HG03108 (cell line): ENCODE measurements around the gene ANKRD62.
A peak's percentile ranks its signal among the peaks of the same experiment; 100 is the strongest.

ENCODE experiments used
- ATAC-seq: cut with Tn5 transposase; IDR thresholded peaks from one replicate; pipeline ENCODE4 v1.9.1; 2021; ENCODE audit warnings: moderate library complexity; ENCODE audit not compliant: unreplicated experiment

The ANKRD62 gene

GRCh38 chr18:12093520-12094257 lies at the start of gene ANKRD62:
ANKRD62 (plus strand) TSS chr18:12093843; CDS start chr18:12094018, 175 bp downstream.
- no peak for ATAC-seq

DNA sequence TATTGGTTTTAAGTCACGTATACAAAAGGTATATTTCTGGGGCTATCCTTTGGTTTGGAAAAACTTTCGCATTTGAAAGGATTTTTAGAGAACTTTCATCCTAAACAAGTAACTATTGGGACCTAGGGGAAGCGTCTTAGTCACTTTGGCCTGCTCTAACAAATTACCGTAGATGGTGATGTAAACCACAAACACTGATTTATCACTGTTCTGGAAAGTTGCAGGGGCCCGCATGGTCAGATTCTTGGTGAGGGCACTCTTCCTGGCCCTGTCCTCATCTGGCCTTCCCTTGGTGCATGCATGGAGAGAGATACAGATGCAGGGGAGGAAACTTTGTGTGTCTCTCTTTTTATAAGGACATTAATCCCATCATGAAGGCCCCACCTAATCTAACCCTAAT lies 49.1 kb upstream of the ANKRD62 start:
- ATAC-seq, result no peak

DNA sequence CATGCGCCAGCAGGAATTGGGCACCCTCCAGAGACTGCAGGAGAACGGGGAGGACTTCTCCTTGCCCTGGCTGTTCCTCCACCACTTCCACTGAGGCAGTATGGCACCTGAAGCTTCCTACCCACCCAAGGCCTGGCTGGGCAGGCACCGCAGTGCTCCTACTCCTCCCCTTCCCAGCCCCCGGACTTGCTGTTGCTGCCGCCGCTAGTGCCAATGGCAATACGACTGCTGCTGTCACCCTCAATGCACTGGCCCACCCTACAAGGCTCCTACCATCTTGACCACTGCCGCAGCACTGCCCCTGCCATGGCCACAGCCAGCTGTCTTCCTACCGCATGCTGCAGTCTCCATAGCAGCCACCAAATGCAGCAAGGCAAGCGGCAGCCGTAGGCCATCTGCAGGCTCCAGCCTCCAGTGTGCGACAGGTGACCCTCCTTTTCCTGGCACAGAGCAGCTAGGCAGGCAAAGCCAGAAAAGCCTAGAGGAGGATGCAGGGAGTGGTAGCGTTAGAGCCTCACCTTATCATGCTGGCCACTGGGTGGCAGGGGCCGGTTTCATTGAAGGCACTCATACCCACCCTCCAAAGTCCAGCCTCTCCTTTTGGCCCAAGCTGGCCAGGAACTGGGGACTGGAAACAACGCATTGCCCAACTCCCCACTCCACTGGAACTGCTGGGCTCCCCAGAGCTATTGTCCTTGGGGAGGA lies 47.4 kb upstream of the ANKRD62 start:
- no peak for ATAC-seq

DNA sequence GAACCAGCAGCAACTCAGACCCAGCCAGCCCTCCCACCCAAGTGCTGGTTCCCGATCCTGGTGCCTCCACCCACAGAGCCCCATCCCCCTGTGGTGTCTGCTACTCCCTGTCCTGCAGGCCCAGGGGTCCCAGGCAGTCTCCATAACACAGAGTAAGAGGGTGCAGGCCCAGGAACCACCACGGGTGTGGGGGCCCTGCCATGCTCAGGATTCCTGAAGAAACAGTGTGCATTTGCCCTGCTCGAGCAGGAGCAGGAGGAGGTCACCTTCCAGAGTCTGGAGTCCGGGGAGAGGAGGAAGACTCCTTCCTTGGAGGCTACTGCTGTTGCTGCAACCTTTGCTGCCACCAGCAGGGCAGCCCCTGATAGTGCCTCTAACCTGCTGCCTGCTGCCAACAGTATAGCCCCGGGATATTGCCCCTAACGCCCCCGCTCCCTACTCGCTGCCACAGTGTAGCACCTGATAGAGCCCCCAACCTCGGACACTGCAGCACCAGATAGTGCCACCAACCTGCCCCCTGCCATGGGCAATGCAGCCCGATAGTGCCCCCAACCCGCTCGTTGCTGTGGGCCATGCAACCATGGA lies 46.8 kb upstream of the ANKRD62 start:
- no peak for ATAC-seq

- no peak for ATAC-seq
These were observed 45.4 kb upstream of the ANKRD62 start for GRCh38 chr18:12048010-12048826.

GRCh38 chr18:12048827-12049175 lies 44.8 kb upstream of the ANKRD62 start:
- no peak for ATAC-seq

DNA sequence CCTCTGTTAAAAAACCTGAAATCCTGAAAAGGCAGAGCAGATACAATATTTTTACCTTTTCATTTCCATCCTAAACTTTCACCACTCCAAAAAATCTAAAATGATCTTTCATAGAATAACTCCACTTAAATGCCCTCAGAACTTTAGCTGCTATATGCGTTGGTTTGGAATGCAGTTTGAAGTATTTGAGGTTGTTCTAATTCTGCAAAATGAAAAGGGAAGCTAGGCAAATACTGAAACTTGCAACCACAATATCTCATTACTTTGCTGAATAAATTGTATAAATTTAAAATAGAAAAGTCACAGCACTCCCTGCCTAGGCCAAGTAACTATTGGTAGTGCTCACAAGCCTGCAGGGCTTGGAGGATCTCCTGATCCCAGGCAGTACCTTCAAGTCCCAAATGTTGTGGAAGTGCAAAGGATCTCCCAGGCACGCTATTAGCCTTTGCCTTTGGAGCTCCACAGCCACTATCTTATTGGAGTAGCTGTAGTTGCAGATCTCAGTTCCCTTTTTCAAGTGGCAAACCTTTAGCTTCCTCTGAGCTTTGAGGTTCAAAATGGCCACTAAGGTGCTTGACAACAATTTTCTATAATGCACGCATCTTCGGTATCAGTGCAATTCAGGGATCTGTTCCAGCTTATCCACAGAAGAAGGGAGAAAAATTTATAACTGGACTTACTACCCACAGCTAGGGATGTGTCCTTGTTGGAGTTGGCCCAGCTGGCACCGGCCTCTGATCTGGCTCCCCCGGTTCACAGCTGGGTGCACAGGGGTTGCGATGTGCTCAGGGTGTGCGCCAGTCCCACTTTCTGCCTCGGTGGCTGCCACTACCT lies 43.4 kb upstream of the ANKRD62 start:
- peak; percentile 76 for ATAC-seq

DNA sequence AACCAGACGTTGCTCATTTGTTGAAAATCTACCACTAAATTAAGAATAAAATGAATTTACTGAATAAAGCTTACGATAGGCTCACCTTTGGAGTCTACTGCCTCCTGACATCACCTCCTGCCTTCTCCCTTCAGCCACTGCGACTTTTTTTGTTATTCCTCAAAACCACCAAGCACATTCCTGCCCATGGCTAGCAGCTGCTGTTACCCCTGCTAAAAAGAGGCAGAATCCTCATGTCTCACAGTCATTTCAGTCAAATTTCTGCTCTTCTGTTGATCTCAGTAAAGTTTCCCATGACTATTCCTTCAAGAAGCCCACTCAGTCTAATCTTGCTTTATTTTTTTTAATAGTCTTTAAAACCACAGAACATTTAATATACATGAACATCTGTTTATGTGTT lies 40.8 kb upstream of the ANKRD62 start:
- ATAC-seq, result no peak

DNA sequence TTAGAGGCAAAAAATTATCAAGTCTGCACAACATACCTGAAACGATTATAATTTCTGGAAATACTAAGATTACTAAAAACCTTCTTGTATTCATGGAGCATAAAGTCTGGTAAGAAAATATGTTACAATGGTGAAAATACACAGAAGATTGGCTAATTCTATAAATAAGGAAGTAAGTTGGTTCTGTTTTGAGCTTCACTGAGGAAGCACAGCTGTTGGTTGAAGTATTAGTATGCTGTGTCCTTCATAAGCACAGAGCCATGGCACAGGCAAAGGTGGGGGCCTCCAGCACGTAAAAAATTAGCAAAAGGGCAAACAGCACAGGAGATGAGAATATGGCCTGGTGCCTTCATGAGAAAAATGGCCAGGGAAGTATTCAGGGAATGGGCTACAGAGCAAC lies 40.4 kb upstream of the ANKRD62 start:
- peak; percentile 55 for ATAC-seq

GRCh38 chr18:12056034-12056883 lies 37.4 kb upstream of the ANKRD62 start:
- ATAC-seq, result no peak

DNA sequence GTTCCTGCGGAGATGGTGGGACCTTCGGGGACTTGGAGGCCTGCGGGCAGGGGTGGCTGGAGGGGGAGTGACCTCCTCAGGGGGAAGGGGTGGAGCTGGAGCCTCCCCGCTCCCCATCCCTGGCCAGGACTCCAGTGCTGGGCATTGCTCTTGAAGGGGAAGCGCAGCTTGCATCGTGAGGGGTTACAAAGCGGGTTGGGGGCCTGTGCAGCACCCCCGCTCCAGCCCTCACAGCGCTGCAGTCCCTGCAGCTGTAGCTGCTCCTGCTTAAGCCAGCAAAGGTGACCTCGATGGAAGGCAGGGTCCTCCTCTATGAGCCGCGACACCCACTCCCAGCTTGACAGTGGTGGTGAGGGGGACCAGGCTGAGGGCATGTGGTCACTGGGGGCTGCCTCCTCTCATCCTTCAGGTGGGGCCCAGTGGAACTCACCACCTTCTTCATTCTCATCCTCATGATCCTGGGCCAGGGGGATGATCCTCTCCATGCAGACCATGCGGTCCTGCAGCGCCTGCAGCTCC lies 36.7 kb upstream of the ANKRD62 start:
- no peak for ATAC-seq

DNA sequence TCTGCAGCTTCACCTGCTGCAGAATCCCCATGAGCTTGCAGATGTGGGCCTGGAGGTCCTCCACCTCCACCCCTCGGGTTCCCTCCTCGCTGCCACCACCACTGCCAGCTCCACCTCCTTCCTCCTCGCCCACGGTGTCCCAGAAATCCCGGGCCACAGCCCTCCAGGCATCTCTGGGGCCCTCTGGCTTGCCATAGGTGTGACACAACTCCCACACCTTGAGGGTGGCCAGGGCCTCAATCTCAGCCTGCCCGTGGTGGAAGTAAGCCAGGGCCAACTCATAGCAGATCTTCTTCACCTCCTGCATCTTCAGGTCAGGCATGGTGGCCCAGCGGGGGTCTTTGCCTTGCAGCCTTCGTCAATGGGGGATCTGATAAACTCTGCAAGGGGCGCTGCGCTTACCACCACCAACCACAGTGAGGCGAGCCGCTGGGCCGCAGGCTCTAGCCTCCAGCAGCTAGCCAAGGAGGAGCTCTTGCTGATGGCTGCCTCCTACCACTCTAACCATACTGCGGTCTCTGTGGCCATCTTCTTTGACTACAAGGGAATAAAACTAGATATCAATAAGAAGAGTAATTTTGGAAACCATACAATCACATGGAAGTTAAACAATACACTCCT lies 36.1 kb upstream of the ANKRD62 start:
- ATAC-seq, result no peak

DNA sequence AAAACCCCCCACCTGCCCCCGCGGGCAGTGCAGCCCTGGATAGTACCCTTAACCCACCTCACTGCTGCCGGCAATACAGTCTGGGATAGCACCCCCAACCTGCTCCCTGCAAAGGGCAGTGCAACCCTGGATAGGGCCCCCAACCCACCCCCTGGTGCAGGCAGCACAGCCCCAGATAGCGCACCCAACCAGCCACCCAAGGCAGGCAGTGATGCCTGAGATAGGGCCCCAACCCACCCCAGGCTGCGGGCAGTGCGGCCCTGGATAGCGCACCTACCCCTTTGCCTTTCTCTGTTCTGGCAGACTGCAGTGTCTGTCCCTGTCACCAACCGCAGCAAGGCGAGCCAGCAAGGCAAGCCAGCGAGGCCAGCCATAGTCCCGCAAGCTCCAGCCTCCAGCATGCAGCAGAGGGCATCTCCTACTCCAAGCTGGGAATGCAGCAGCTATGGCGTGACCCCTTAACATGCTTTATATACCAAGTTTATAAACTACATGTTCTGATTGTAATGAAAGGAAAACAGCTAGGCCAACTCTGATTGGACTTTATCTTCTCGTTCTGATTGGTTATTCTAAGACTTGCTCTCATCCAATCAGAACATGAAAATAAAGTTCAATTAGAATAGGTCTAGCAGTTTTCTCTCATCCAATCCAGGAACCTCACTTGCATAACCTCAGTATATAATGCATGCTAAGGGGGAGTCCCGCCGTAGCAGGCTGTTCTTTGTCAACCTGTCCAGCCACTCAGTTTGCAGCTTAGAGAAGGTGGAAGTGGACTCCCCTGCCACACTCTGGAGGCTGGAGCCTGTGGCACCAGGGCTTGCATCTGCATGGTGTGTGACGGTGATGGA lies 34.1 kb upstream of the ANKRD62 start:
- ATAC-seq, result no peak

DNA sequence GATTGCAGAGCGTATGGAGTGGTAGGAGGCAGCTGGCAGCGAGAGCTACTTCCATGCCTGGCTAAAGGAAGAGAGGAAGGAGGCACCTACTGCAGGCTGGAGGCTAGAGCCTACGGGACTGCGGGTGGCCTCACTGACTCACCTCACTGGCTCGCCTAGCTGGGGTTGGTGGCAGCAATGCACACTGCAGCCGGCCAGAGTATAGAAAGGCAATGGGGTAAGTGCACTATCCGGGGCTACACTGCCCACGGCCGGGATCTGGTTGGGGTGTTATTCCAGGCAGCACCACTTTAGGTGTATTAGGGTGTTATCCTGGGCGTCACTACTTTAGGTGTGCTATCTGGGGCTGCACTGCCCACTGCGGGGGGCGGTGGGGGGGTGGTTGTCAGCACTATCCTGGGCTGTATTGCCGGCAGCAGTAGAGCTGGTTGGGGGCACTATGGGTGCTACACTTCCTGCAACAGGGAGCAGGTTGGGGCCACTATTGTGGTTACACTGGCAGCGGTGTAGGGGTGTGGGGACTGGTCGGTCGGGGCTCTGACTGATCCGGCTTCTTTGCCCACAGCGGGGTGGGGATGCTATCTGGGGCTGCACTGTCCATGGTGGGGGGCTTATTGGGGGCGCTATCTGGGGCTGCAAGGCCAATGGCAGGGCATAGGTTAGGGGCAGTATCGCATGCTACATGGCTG lies 33.3 kb upstream of the ANKRD62 start:
- ATAC-seq, result no peak

- no peak for ATAC-seq
These were observed 32.0 kb upstream of the ANKRD62 start for GRCh38 chr18:12061685-12062084.

- ATAC-seq, result no peak
These were observed 30.7 kb upstream of the ANKRD62 start for GRCh38 chr18:12062974-12063373.

DNA sequence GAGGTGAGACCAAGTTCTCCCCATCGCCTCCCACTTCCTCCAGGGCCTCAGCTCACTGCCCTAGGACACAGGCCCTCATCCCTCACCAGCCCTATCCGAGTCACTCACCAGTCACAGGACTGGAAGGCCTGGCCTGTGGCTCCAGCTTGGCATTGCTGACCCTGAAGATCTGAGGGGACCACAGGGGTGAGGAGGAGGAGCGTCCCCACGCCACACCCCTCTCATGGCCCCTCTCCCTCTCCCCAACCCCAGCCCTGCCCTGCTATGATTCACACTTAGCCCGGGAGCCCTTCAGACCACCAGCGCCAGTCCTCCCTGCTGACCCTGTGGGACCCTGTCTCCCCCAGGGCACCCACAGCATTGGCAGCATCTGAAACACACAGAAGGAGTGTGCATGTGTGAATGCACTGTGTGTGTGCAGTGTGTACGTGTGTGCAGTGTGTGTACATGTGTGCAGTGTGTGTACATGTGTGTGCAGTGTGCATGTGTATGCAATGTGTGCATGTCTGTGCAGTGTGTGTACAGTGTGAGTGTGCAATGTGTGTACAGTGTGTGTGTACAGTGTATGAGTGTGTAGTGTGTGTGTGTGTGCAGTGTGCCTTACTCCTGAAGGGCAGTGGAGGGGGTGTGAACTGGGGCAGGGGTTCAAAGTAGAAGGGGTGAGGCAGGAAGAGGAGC lies 29.4 kb upstream of the ANKRD62 start:
- ATAC-seq, result no peak
